GM03348 (cell line): Measurements from ENCODE around the gene SH3GL1.

Experiments used
- DNase-seq: peaks from one replicate; pipeline ENCODE4 v3.0.0; 2012; ENCODE audit warnings: low spot score

Gene SH3GL1

DNA sequence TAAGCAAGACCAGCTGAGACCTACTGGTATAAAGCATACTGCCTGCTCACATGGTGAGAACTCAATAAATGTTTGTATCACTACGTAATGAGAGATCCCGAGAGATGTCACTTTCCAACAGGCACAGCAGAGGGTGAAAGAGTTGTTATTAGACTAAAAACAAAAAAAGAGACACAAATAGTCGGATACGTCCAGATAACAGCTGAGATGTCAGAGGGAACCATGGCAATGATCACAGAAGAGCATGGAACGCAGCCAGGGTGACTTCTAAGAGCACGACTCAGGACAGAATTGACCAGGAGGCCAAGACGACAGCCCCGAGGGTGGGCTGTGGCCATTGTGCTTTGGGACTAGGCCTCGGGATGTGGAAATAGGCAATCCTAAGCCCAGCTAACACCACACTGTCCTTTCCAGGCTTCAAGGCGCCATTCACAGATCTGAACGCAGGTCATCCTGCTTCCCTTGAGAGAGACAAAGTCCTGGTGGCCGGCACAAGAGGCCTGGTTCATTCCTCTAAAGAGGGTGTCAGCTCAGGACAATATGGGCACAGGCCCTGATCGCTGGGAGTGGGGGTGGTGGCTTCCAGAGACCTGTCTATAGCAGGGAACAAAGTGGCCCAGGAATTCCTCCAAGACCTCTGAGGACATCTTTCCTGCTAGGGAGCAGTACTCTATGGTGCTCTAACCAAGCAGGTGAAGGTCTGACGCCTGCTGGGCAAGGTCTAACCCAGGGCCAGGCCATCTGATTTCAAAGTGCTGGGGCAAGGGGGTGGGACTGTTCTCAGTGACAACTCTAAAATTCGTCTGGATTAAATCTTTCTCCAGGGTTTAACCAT, 3.2 kb downstream of the SH3GL1 start:
- no peak for DNase-seq

DNA sequence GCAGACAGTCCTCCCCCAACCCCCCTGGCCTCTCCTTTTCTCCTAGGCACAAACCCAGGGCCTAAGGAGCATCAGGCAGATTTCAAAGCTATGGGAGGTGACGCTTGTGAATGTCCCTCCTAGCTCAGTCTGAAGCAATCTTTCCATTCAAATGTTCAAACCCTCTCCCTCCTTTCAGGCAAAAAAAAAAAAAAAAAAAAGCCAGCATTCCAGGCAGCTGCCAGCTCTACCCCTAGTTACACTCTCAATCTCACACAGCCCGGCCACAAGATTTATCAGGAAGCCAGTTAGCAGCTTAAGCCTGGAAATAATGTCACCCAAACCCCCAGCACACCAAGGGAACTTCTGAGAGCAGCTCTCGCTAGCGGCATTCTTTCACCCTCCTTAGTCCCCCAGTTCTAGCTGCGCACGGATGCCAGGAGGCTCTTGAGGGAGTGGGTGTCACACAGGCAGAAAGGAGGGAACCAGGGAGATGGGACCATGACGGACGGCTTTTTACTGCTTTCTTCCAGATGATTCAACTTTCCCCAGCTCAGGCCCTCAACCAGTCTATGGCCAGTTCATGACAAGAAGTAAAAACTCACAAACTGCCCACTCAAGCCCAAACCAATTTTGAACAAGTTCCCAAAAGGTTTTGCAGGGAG, 6.3 kb downstream of the SH3GL1 start:
- DNase-seq, result peak; percentile 71

DNA sequence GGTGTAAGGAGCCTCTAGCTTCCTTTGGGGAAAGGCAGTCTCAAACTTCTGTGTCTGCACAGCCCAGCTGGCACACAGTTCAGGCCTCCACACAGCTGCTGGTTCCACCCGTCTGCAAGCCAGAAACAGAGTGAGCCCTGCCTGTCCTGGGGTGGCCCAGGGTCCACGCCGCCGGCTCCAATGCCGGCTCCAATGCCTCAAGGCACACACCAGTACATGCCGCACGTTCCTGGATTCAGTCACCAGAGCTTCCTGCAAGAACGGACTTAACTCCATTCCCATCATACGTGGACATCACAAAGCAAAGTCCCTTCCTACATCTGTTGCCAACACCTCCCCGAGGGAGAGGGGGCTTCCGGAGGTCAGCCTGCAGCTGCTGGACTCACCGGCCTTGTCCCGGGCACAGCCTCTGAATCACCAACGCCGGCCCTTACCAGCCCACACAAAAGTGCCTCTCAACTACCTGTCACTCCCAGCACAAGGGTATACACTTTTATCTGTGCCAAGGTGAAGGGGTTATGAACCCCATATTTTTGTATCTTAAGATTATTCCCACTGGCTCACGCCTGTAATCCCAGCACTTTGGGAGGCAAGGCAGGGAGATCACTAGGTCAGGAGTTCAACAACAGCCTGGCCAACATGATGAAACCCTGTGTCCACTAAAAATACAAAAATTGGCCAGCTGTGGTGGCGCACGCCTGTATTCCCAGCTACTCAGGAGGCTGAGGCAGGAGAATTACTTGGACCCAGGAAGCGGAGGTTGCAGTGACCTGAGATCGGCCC, 8.5 kb downstream of the SH3GL1 start:
- peak; percentile 40 for DNase-seq

DNA sequence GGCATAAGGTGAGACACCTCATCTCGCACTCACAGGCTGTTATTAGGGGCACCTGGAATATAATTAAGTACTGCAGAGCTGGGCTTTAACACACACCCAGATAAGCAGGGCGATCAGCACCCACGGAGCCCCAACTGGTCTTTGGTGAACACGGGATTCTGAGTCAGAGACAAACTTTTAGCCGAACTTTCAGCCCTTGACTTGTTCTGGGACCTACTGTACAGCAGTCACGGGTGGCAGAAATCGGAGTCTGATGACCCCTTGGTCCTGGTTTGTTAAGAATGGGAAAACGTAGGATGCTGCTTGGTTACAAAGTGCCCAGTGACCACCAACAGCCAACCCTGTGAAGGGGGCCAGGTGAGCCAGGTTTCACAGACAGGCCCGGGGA, 9.0 kb downstream of the SH3GL1 start:
- no peak for DNase-seq

DNA sequence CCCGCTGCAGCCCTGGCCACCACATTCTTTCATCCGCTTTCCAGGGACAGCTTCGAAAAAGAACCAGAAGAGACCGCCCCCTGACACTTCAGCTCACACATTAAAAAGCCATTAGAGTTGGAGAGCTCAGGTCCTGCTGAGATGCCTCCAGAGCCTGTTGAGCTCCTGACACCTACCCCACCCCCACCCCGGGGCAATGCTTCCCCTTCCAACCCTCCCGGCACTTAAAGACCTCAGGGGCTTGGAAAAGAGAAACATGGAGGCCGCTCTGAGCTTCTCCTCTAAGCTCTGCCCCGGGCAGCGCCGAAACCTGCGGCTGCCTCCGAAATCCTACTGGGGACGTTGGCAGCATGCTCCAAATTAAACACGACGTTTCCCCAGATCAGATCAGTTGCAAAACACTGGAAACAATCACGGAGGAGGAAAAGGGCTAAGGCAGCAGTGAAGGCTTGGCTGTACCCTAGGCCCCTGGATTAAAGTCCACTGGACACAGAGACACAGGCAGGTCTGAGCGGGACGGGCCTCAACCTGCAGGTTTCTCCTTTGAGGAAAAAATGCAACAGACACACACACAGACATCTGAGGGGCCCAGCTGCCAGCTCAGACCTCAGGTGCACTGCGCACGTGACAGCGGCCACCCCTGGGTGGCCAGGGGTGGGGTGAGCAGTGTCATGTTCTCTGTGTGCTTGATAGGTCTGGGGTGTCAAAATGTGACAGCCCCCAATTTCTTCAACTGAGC, 9.6 kb downstream of the SH3GL1 start:
- DNase-seq, result no peak

DNA sequence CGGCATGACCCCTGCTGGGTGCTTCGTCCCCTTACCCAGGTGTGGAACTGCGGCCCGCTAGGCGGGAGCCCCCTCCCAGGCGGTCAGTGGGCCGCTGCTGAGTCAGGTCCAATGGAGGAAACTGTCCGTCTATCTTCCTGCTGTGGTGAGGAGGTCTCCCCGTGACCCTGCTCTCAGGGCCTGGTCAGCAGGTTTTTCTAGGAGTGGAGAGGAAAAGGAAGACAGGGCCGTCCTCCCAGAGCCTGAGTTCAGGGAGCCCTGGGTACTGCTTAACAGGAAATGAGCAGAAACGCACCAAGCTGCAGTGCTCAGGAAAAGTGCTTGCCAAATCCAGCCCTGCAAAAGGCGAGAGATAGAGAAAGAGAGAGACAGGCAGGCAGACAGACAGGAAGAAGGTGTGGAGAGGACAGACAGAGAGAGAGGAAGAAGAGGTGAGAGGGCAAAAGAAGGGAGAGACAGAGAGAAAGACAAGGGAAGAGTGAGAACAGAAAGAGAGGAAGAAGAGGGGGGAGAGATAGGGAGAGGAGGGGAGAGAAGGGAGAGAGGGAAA, 10.3 kb downstream of the SH3GL1 start:
- peak; percentile 58 for DNase-seq

- no peak for DNase-seq
Measured at GRCh38 chr19:4389511-4390016, 10.8 kb downstream of the SH3GL1 start.

- DNase-seq, result no peak
Measured at GRCh38 chr19:4389064-4389375, 11.3 kb downstream of the SH3GL1 start.

GRCh38 chr19:4388337-4389063, 11.8 kb downstream of the SH3GL1 start:
- DNase-seq, result peak; percentile 47

DNA sequence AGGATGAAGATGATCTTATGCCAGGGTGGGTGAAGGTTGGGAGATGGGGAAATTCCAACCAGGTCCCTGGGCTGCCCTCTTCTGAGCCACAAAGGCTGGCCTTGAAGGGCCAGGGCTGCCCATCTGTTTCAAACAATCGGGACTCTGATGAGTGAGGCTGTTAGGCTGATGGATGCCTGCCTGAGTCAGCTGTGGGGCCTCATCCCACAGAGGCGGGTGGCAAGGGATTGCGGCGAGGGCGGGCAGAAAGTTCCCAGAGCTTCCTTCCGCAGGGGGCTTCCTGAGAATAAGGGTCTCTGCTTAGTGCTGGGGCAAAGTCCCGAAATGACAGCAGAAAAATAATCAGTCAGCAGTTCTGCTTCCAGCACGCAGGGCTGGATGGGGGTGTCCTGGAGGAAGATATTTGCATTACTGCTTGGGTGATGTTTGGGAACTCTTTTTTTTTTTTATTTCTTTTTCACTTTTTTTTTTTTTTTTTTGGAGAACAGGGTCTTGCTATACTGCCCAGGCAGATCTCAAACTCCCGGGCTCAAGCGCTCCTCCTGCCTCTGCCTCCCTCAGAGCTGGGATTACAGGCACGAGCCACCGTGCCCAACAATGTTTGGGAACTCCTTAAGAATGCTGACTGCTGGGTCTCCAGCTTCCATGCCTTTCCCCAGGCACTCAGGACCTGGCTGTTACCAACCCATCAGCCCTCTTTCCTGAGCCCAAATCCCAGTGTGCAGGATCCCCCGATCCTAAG, 14.1 kb downstream of the SH3GL1 start:
- no peak for DNase-seq

DNA sequence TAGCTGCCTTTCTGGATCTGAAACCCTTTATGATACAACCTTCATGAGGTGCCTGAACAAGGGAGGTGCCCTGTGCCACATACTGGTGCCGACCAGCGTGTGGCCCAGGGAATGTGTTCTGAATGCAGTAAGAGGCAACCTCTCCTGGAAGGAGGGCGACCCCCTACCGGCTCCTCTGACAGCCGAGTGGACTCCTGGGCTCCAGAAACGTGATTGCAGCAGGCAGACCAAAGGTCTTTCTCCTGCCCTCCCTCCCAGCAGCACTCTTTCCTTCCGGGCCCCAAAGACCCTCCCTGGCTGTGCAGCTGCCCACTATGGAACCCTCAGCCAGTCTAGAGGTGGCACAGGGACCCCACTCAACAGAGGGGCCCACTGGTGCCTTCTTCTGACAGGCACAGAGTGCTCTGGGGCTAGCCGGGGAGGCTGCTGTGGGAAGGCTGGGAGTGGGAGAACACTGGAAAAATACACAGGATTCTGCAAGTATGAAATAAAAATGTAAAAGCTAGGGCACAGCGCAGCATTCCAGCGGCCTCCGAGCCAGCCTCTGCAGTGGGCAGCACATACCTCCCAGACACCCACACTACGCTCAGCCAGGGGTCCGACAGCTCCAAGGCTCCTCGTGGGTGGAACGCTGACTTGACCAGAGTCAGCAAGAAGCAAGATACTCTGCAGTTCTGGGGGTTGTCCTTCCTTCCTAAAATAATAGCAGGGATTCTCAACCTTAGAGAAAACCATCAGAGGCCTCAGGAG, 14.9 kb downstream of the SH3GL1 start:
- DNase-seq, result no peak

DNA sequence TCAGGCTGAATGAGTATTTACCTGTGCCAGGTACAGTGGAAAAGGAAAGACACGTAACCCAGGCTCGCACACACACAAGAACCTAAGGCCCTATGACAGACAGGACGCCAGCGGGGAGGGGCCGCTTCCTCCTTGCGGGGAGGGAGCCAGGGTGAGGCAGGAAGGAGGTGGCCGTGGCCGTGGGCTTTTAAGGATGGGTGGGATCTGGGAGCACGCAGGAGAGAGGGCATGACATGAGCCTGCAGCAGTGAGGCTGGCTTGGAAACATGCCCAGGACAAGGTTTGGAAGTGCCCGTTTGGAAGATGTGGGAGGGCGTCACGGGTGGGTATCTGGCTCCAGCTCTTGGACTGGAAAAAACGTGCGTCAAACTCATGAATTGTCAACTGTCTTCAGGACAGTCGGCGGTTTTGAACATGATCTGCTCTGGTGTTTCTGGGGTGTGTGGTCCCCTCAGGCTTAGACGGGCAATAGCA, 20.1 kb downstream of the SH3GL1 start:
- DNase-seq, result no peak

GRCh38 chr19:4379383-4380253, 20.7 kb downstream of the SH3GL1 start:
- DNase-seq, result no peak

DNA sequence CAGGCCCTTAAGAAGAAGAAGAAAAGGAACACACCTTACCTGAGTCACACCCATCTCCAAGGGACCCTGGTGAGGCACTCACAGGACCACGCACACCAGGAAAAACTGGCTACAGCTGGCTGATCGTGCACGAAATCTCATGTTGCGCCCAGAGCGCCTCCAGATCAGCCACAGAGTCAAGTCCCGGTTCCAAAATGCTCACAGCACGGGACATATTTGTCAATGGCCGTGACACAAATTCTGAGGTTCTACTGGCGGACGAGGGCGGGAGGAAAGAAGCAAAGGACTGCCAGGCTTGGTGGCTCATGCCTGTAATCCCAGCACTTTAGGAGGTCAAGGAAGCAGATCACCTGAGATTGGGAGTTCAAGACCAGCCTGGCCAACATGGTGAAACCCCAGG, 21.5 kb downstream of the SH3GL1 start:
- DNase-seq, result no peak

GRCh38 chr19:4376991-4377781, 23.2 kb downstream of the SH3GL1 start:
- DNase-seq, result no peak

DNA sequence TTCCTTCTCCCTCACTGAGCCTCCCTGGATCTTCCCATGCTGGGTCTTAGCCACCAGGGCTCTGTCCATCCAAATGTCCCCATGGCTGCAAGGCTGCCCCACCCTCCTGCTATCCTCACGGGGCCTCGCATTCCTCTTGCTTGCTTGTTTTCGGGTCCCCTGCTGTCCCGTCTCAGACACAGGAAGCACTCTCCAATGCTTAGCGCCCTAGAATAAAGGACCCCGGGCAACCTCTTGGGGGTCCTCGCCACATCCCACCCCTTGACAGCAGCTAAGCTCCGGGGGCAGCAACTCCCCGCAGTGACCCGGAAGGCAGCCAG, 23.7 kb downstream of the SH3GL1 start:
- DNase-seq, result no peak

- no peak for DNase-seq
Measured at GRCh38 chr19:4376028-4376670, 24.2 kb downstream of the SH3GL1 start.
